Ammon's horn (tissue), 1 donor: Measurements from ENCODE around the gene CRADD.
"Not testable (repeated sequence)": the region's sequence is repeated elsewhere in the genome, so short reads cannot be mapped to it uniquely, and the experiment has no call there.

Experiments used
- DNase-seq: peaks from one replicate; pipeline ENCODE4 v3.0.0-alpha.2; 2016; ENCODE audit warnings: low spot score

Gene CRADD

DNA sequence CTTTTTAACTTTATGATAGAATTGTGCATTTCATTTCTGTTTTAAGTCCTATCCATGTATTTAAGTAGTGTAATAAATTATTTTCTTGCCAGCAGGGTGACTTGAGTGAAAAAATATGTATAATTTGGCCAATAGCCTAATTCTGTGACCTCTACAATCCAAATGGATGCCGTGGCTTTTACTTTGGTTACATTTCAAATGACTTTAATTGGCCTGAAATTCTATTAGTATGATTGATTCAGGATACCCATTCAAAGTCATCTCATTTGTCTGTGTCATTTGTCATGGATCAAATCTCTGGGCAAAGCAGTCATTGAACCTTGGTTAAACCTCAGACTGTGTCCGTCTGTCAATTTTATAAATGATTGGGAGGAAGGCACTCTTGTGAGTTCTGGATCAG lies 29.6 kb downstream of the CRADD start:
- DNase-seq: no peak

DNA sequence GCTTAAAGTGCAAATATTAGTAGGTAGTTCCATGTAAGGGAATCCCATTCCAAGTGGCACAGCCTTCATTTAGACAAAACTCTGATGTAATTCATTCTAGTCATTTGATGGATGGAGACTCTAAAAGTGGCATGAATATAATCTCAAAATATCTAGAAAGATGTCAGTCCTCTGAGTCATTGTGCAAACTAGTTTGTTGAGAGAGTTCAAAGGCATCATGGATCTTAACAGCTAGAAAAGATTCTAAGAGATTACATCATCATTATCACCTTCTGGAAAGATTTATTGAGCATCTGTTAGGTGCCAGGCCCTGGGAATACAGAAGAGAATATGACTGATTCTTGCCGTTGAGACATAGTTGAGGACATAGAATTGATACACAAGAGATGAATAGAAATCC lies 30.7 kb downstream of the CRADD start:
- no peak for DNase-seq

DNA sequence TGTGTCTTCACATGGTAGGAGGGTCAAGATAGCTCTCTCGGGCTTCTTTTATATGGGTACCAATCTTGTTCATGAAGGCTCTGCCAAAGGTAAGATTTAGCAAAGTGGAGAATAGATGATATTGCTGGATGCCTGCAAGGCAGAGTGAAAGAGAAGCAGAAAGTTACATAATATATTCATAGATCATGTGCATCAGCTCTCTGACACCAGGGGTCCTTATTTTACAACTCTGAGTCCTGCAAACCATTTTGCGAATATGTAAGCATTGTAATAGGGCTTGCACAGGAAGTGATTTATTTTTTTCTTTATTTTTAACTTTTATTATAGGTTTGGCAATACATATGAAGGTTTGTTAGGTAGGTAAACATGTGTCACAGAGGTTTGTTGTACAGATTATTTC lies 31.8 kb downstream of the CRADD start:
- DNase-seq: no peak

DNA sequence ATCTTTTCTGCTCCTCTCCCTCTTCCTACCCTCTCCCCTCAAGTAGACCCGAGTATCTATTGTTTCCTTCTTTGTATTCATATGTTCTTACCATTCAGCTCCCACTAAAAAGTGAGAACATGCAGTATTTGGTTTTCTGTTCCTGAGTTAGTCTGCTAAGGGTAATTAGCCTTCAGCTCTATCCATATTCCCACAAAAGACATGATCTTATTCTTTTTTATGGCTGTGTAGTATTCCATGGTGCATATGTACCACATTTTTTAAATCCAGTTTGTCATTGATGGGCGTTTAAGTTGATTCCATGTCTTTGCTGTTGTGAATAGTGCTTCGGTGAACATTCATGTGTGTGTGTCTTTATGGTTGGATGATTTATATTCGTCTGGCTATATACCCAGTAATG lies 32.2 kb downstream of the CRADD start:
- DNase-seq: no peak

DNA sequence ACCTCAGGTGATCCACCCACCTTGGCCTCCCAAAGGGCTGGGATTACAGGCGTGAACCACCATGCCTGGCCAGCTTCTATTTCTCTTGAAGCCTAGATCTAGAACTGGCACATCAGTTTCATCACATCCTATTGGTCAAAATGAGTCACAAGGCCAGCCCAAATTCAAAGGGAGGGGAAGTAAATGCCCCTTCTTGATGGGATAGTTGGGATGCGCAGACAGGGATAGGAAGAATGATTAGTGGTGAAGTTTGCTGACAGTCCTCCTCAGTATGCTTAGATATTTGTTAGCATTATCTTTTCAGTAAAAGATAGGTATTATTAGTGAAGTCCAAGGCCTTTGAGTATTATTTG lies 33.4 kb downstream of the CRADD start:
- no peak for DNase-seq

DNA sequence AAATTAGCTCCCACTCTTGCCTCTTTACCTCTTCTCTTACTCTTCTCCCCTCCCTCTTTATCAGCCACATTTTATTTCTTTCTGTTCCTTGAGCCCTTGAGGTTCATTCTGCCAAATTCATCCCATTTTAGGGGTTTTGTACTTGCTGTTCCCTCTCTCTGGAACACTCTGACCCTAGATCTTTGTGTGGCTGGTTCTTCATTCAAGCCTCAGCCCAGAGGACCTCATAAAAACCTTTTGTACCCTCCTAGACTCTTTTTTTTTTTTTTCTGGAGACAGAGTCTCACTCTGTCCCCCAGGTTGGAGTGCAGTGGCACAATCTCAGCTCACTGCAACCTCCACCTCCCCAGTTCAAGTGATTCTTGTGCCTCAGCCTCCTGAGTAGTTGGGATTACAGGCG lies 34.3 kb downstream of the CRADD start:
- DNase-seq: not testable (repeated sequence)

DNA sequence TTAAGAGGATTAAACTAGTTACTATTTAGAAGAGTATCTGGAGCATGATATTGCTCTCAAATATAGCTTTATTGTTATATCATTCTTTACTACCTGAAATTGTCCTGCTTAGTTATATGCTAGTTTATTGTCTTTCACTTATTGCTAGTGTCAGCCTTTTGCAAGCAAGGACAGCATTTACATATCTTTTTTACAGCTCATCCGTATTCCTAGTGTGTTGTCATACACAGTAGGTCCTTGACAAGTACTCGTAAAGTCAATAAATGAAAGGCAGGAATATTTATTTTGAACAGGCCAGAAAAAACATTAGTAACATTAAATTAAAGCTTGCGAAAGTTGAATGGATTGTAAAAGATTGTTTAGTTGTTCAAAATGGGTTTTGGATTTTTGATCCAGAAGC lies 35.0 kb downstream of the CRADD start:
- DNase-seq: no peak

DNA sequence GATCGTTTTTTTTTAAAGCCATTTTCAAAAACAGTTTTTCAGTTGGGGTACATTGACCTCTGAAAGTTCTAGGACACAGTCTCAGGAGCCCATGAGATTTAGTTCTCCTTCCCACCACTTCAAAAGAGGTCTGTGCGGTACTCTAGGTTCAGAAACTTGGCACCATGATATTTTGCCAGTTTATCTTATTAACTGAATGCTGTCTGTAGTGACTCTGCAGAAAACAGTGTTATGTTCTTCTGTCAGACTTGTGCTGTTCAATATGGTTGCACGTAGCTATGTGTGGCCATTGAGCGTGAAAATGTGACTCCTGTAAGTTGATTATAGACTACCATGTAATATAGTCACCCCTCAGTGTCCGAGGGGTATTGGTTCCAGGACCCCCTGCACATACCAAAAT lies 35.9 kb downstream of the CRADD start:
- no peak for DNase-seq

DNA sequence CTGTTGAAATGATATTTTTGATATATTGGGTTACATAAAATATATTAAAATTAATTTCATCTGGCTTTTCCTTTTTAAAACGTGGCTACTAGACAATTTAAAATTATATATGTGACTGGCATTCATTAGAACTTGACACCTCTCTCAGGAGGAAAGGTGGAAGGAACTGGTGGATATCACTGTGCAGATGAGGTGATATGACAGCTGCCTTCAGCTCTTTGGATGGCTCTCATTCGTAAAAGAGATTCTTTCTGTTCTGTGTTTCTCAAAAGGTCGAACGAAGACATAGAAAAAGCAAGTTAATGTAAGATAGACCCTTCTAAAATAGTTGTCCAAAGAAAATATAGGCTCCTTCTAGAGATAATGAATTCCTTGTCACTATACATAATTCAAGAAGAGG lies 36.6 kb downstream of the CRADD start:
- no peak for DNase-seq

DNA sequence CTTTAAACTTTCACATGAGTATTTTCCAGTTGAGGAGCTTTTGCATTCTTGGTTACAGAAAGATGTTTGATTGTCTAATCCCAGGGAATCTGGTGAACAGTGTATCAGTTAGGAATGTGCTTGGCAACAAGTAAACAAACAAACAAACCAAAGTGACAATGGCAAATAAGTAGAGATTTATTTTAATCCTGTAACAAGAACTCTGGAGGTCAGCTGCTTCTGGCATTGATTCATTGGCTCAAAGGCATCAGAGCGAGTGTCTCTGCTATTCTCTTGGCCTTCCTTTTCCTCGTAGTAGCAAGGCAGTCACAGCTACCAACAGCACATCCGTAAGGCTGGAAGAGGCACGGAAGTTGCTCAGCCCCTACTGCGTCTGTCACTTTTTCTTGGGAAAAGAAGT lies 37.2 kb downstream of the CRADD start:
- DNase-seq: no peak

DNA sequence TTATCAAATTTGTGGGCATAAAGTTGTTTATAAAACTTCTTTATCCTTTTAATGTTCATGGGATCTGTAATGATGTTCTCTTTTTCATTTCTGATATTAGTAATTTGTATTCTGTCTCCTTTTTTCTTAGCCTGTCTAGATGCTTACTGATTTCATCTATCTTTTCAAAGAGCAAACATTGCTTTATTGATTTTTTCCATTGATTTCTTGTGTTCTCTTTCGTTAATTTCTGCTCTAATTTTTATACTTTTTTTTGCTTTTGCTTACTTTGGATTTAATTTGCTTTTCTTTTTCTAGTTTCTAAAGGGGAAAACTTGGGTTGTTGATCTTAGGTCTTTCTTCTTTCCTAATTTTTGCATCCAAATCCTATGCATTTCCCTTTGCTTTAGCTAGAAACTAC lies 42.5 kb downstream of the CRADD start:
- no peak for DNase-seq

DNA sequence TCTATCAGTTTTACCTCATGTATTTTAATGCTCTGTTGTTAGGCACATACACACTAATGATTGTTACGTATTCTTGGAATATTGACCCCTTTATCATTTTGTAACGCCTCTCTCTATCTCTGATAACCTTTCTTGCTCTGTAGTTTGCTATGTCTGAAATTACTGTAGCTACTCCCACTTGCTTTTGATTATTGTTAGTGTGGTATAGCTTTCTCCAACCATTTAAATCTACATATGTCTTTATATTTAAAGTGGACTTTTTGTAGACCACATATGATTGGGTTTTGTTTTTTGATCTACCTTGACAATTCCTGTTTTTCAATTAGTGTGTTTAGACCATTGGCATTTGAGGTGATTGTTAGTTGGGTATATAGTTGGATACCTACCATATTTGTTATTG lies 43.4 kb downstream of the CRADD start:
- no peak for DNase-seq

DNA sequence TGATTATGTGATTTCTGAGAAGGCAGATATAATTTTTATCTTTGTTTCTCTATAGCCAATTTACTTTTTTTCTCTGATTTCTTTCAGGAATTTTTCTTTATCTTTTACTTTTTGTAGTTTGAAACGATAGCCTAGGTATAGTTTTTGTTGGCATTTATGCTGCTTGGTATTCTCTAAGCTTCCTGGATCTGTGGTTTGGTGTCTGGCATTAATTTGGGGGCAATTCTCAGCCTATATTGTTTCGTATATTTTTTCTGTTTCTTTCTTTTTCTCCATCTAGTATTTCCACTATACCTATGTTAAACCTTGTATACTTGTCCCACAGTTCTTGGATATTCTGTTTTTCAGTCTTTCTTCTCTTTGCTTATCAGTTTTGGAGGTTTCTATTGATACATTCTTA lies 45.0 kb downstream of the CRADD start:
- DNase-seq: no peak

DNA sequence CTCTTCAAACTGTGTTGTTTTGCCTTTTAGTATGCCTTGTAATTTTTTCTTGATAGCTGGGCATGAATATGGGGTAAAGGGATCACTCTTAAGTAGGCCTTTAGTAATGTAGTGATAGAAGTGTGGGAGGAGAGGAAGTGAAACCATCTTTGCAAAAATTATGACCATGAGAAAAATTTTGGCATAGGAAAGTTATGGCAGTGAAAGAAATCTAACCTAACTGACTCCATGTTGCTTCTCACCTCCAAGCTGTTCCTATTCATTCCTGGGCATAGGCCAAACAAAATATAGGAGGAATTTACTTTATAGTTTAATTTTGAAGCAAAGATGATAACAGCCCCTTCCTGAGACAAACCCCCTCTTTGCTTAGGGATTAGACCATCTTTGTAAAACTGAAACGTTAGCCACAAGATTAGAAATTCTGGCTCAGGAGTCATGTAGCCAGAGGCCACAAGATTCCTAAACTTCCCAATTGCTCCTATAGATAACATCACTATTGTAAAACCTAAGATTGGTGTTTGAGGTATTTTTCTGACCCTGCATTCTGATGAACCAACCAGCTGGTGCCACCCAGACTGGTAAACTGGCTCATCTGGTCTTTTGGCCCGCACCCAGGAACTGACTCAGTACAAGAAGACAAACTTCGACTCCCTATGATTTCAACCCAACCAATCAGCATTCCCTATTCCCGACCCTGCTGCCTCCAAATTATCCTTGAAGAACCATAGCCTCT lies 45.8 kb downstream of the CRADD start:
- DNase-seq: peak; percentile 39

DNA sequence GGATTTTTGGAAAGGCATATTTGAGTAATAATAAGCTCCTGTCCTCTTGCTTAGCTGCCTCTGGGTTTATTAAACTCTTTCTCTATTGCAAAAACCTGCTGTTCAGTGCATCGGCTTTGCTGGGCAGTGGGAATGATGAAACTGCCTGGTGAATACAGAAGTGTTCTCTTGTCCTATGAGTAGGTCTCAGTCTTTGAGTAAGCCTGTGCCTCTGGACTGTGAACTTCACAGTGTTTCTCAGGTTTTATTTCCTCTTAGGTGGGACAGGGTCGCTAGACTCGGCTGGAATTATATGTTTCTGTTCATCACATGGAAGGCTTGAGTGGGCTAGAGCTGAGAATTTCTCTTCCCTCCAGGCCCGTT lies 46.4 kb downstream of the CRADD start:
- no peak for DNase-seq

DNA sequence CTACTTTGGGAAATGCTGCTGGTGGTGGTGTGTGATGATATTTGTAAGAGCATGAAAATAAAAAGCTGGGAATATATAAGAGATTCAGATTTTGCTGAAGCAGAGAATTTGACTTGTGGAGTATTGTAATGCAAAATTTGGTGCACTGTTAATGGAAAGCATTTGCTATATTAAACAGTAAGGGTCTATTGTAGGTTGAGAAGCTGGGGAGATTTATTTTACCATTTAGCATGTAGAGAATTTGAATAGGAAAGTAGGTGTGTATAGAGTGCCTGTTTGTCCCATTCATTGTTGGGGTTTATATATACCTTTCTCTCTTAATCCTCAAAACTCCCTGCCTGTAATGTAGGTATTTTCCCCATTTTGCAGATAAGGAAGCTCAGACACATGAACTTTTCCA lies 48.4 kb downstream of the CRADD start:
- DNase-seq: no peak

DNA sequence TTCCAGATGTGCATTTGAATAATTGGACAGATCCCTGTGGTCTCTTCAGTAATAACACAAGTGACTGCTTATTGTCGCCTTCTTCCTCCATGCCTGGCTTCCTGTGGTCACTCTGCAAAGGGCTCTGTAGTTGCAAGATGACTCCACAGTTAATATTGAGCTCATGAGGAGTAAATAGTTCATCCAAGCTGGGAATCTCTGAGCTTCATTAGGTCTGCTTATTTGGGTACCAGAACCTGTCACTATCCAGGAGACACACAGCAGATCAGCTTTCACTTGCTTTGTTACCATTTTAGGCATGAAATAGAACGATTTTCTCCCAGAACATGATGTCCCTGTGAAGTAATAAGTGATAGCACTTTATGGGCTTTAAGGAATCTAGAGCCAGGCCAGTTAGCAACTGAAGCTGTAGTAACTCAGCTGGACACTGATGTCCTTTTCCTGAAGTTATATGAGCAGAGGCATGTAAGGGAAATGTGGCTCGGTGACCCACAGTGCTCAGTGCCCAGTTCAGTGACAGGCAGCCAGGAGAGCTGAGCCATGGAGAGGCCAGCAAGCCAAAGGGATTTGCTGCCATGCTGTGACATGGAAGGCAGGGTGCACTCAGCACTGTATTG lies 50.1 kb downstream of the CRADD start:
- DNase-seq: no peak

DNA sequence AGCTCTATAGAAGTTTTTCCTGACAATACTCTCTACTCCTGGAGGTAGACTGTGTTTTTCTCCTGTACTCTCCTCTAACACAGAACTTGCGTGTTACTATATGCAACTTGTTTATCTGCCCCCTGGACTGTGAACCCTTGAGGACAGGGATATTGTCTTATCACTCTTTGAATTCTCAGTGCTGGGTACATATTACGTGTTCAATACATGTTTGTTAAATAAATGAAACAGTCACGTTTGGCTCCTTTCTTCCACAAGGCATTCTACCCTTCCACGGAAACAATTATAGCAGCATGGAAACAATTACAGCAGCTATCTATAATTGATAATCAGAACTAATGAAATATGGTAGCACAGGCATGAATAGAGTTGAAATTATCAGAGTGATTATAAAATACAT lies 50.7 kb downstream of the CRADD start:
- no peak for DNase-seq

DNA sequence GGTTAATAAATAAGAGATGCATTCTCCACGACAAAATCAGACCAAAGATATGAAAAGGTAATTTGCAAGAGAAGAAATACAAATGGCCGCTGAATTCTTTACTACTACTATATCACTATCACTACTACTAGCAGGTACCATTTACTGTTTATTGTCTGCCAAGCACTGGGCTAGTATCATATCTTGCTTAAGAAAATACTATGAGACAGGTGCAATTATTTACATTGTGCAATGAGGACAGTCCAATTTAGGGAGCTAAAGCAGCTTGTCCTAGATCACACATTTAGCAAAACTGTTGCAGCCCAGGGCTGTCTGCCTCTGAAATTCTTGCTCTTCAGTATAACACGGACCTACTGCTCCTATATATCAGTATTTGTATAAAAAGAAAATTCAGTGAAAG lies 52.8 kb downstream of the CRADD start:
- DNase-seq: no peak

DNA sequence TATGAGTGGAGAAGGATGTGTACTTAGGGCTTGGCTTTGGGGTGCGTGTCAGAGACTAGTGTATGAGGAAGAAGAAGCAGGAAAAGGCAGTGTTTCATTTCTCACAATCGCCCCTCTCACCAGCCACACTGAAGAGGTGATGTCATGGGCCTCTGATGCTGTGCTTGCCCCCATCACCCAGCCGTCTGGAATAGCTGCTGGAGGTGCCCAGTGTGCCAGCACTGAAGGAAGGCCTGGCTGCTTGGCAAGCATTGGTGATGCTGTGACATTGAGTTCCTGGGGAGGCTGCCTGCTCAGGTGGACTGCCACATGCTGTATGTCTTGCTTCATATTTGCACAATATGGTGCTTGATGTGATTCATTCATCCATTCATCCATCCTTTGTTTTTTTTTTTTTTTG lies 56.2 kb downstream of the CRADD start:
- peak; percentile 35 for DNase-seq

DNA sequence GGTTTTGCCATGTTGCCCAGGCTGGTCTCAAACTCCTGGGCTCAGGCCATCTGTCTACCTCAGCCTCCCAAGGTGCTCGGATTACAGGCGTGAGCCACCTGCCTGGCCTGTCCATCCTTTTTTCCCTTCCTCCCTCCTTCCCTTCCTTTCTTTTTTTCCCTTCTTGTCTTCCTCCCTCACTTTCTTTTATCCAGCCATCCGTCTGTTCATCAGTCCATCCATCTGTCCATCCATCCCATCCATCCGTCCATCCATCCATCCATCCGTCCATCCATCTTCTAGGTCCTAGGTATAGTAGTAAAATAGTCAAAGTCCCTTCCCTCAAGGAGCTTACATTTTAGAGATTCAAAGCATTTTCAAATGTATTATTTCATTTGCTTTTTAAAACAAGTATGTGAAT lies 56.8 kb downstream of the CRADD start:
- no peak for DNase-seq

DNA sequence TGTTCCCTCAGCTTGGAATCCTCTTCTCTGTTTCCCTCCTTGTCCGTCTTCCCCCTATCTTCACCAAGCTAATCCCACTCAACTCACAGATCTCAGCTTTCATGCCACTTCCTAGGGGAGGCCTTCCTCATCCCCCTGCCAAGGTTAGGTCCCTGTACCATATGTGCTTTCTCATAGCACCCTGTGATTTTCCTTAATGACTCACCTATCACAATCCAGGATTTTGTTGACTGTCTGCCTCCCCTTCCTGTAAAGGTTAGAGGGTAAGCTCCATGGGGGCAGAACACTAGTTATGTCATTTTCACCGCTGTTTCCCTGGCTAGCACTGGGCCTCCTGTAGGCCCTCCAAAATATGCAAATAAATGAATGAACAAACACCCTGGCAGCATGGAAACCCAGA lies 57.6 kb downstream of the CRADD start:
- no peak for DNase-seq

DNA sequence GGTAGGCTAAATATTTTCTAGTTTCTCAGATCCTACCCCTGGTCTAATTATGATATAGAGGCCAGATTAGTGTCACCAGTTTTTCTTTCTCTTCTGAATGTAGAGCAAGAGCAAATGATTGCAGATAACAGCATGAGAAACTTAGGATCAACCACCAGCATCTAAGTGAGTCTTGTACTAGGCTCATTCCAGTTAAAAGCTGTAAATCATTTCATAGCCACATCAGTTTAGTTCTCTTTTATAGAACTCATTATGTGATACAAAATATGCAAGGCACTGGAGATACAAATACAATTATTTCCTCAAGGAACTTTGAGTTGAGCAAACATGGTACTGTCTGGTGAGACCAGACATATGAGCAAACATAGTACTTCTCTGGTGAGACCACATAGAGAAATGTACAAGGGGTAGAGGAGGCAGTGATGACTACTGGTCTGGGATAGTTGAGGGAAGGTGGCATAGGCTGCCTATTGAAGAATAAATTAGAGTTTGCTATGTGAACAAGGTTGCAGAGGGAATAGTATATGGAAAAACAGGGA lies 59.5 kb downstream of the CRADD start:
- no peak for DNase-seq
